Panc1 (cell line): ENCODE measurements around the gene PCDHB11.
"Not testable (repeated sequence)": the region's sequence is repeated elsewhere in the genome, so short reads cannot be mapped to it uniquely, and the experiment has no call there.

Experiments used
- CTCF ChIP-seq: fragments of 450-650 bp; IDR thresholded peaks from 2 replicates; pipeline ENCODE4 v1.5.1; 2017; ENCODE audit warnings: mild to moderate bottlenecking
- POLR2AphosphoS5 ChIP-seq: IDR thresholded peaks from 2 replicates; pipeline ENCODE4 v1.6.1; 2012; ENCODE audit warnings: mild to moderate bottlenecking, low read depth, low read length, moderate library complexity
- REST ChIP-seq, 2 experiments: IDR thresholded peaks; 2 replicates each; pipeline ENCODE4 v1.6.1; 2011 to 2012; ENCODE audit warnings: low read depth in 2 of 2, control low read depth in 1 of 2, low read length in 1 of 2, mild to moderate bottlenecking in 1 of 2, moderate library complexity in 1 of 2; ENCODE audit not compliant: insufficient read depth in 1 of 2
- TCF7L2 ChIP-seq: IDR thresholded peaks from 2 replicates; pipeline ENCODE4 v1.6.1; 2011; ENCODE audit warnings: mild to moderate bottlenecking, low read depth, low read length, inconsistent platforms

DNA sequence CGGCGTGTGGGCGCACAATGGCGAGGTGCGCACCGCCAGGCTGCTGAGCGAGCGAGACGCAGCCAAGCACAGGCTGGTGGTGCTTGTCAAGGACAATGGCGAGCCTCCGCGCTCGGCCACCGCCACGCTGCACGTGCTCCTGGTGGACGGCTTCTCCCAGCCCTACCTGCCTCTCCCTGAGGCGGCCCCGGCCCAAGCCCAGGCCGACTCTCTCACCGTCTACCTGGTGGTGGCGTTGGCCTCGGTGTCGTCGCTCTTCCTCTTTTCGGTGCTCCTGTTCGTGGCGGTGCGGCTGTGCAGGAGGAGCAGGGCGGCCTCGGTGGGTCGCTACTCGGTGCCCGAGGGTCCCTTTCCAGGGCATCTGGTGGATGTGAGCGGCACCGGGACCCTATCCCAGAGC is 47.3 kb upstream of the PCDHB11 start:
- TF ChIP-seq REST (IDR thresholded peaks at IDR 0.05; ENCODE audit: insufficient read depth in 1 of 2, low read depth in 2 of 2, low read length in 1 of 2); CTCF; TCF7L2; POLR2AphosphoS5: not testable (repeated sequence)
